AG04450 (cell line): ENCODE results near the gene KRT40. TPM values are rescaled to one million over a fixed set of nuclear protein-coding genes. Genes with fewer than 3 reads are reported as not detected.

ENCODE experiments used
- CTCF ChIA-PET: fragments of 300-600, 350-600 bp; formaldehyde crosslinking; extraction: SDS; loops from one replicate; lab custom pipeline; 2022; ENCODE audit warnings: antibody characterized with exemption, inconsistent platforms; lab: Charles Lee
- POLR2A ChIA-PET: fragments of 350-600 bp; formaldehyde crosslinking; extraction: SDS; loops from one replicate; lab custom pipeline; 2021; ENCODE audit warnings: antibody characterized with exemption, inconsistent platforms; lab: Yijun Ruan, JAX
- DNase-seq: peaks from one replicate; pipeline ENCODE4 v3.0.0-alpha.2; 2011; ENCODE audit warnings: low read depth, low spot score
- H3K27ac ChIP-seq: one replicate; pipeline ENCODE4 v1.5.1; 2012; ENCODE audit warnings: low read depth, low read length, control low read depth
- H3K27me3 ChIP-seq: one replicate; pipeline ENCODE4 v1.6.0; 2012; ENCODE audit warnings: low read length; ENCODE audit not compliant: control insufficient read depth, insufficient read depth
- H3K4me3 ChIP-seq: 2 replicates; pipeline ENCODE4 v1.5.1; 2011; ENCODE audit warnings: mild to moderate bottlenecking, low read depth, low read length, control low read depth
- H3K9me3 ChIP-seq: 2 replicates; pipeline ENCODE4 v1.5.1; 2012; ENCODE audit warnings: low read length; ENCODE audit not compliant: control insufficient read depth, insufficient read depth
- CTCF ChIP-seq: IDR thresholded peaks from 2 replicates; pipeline ENCODE4 v1.5.1; 2011; ENCODE audit warnings: low read depth, low read length, control low read depth, inconsistent platforms
- polyA plus RNA-seq: library from polyadenylated mRNA; depleted of rRNA; stranded (reverse); fragments of >200 nt; gene quantifications from 2 replicates; pipeline ENCODE4 v1.2.3, GENCODE V29; 2011; rRNA removed
- small RNA-seq: library from RNA; depleted of rRNA; stranded (forward); fragments of <200 nt; gene quantifications from one replicate; pipeline ENCODE3, GENCODE V24; 2012; ENCODE audit warnings: low read depth; ENCODE audit not compliant: insufficient read length

KRT40 gene
- polyA plus RNA-seq, 1 experiment = not detected

- peaks cover 2% of the 10 kb centered on the region; the same call in 1 of the 2 replicates for H3K9me3 ChIP-seq
- H3K27ac ChIP-seq = no peak overlapping the region
- no peaks in the 10 kb centered on the region for H3K27me3 ChIP-seq
- no peak overlapping the region for H3K4me3 ChIP-seq
- ChIA-PET CTCF (no interaction called here), POLR2A (no interaction called here)
- DNase-seq = no peak
- no peak for TF ChIP-seq CTCF
These were observed 52.8 kb downstream of the KRT40 start for GRCh38 chr17:40931311-40931710.

Small RNA genes within 50 kb of the gene (small RNA-seq; reads per million reads assigned to genes)
- not detected for gene KRTAP3-4P

Other genes with a start within 250 kb of the KRT40 start
- gene KRT25, start 229.0 kb downstream of the KRT40 start, polyA plus RNA-seq = not detected in 2 replicates
- gene KRT26, start 212.1 kb downstream of the KRT40 start, polyA plus RNA-seq = not detected in 2 replicates
- not detected in 2 replicates for gene KRT27, start 201.8 kb downstream of the KRT40 start, polyA plus RNA-seq
- not detected in 2 replicates for gene KRT28, start 184.4 kb downstream of the KRT40 start, polyA plus RNA-seq
- gene KRT10, start 161.7 kb downstream of the KRT40 start, polyA plus RNA-seq = 35.4 and 35.8 TPM in 2 replicates
- not detected in 2 replicates for gene KRT12, start 117.1 kb downstream of the KRT40 start, polyA plus RNA-seq
- not detected in 2 replicates for gene KRT20, start 99.1 kb downstream of the KRT40 start, polyA plus RNA-seq
- 0.06 TPM in 1 of 2 replicates, not detected in the other for gene KRT23, start 46.7 kb downstream of the KRT40 start, polyA plus RNA-seq
- 0.11 TPM in 1 of 2 replicates, not detected in the other for gene KRT39, start 17.4 kb downstream of the KRT40 start, polyA plus RNA-seq
- not detected in 2 replicates for gene KRTAP3-3, start 9.8 kb upstream of the KRT40 start, polyA plus RNA-seq
- gene KRTAP3-2, start 15.6 kb upstream of the KRT40 start, polyA plus RNA-seq = not detected in 2 replicates
- gene KRTAP3-1, start 24.8 kb upstream of the KRT40 start, polyA plus RNA-seq = not detected in 2 replicates
- 16.9 and 20.2 TPM in 2 replicates for gene KRTAP1-5, start 42.9 kb upstream of the KRT40 start, polyA plus RNA-seq
- gene KRTAP1-4, start 45.9 kb upstream of the KRT40 start, polyA plus RNA-seq = not detected in 2 replicates
- not detected in 2 replicates for gene KRTAP1-3, start 50.5 kb upstream of the KRT40 start, polyA plus RNA-seq
- gene KRTAP1-1, start 57.1 kb upstream of the KRT40 start, polyA plus RNA-seq = 0.19 and 0.27 TPM in 2 replicates
- gene KRTAP2-1, start 63.0 kb upstream of the KRT40 start, polyA plus RNA-seq = not detected in 2 replicates
- gene KRTAP2-2, start 70.9 kb upstream of the KRT40 start, polyA plus RNA-seq = not detected in 2 replicates
- gene KRTAP2-3, start 75.8 kb upstream of the KRT40 start, polyA plus RNA-seq = 1.3 and 2.5 TPM in 2 replicates
- gene KRTAP2-4, start 81.6 kb upstream of the KRT40 start, polyA plus RNA-seq = not detected in 2 replicates
- gene KRTAP4-7, start 99.8 kb upstream of the KRT40 start, polyA plus RNA-seq = not detected in 2 replicates
- not detected in 2 replicates for gene KRTAP4-8, start 113.8 kb upstream of the KRT40 start, polyA plus RNA-seq
- gene KRTAP4-16, start 117.9 kb upstream of the KRT40 start, polyA plus RNA-seq = not detected in 2 replicates
- gene KRTAP4-9, start 121.1 kb upstream of the KRT40 start, polyA plus RNA-seq = not detected in 2 replicates
- not detected in 2 replicates for gene KRTAP4-11, start 134.0 kb upstream of the KRT40 start, polyA plus RNA-seq
- gene KRTAP4-12, start 139.9 kb upstream of the KRT40 start, polyA plus RNA-seq = not detected in 2 replicates
- not detected in 2 replicates for gene KRTAP4-6, start 156.2 kb upstream of the KRT40 start, polyA plus RNA-seq
- gene KRTAP4-5, start 165.5 kb upstream of the KRT40 start, polyA plus RNA-seq = not detected in 2 replicates
- not detected in 2 replicates for gene KRTAP4-4, start 176.4 kb upstream of the KRT40 start, polyA plus RNA-seq
- gene KRTAP4-3, start 183.9 kb upstream of the KRT40 start, polyA plus RNA-seq = not detected in 2 replicates
- gene KRTAP4-2, start 193.9 kb upstream of the KRT40 start, polyA plus RNA-seq = not detected in 2 replicates
- gene KRTAP4-1, start 200.6 kb upstream of the KRT40 start, polyA plus RNA-seq = not detected in 2 replicates
- gene KRTAP9-1, start 205.6 kb upstream of the KRT40 start, polyA plus RNA-seq = not detected in 2 replicates
- gene KRTAP9-2, start 242.3 kb upstream of the KRT40 start, polyA plus RNA-seq = not detected in 2 replicates
- gene KRTAP9-3, start 248.1 kb upstream of the KRT40 start, polyA plus RNA-seq = not detected in 2 replicates